ENCODE results near the gene CAT.

The CAT gene

GRCh38 chr11:34493468-34493867 lies 54.7 kb downstream of the CAT start:
- Histone ChIP-seq H3K9me2 (replicated peaks; ENCODE audit: control insufficient read depth, low read length) (no peaks in the 10 kb centered on the region), H4K20me1 (ENCODE audit: control insufficient read depth, insufficient read depth, low read depth, low read length) (no peaks in the 10 kb centered on the region), H3K36me3 (ENCODE audit: control insufficient read depth, low read length) (no peaks in the 10 kb centered on the region), H3K4me2 (ENCODE audit: low read length) (no peak overlapping the region), H3K4me1 (ENCODE audit: control insufficient read depth, low read length) (no peaks in the 10 kb centered on the region), H3K27me3 (ENCODE audit: control insufficient read depth, low read length) (peaks cover 4% of the 10 kb centered on the region; the same call in 1 of the 2 replicates), H3K9me3 (ENCODE audit: control insufficient read depth, insufficient read depth, low read length) (no peaks in the 10 kb centered on the region), H3K27ac (ENCODE audit: low read depth, low read length) (no peak overlapping the region), H3K4me3 (ENCODE audit: low read length) (no peak overlapping the region), H3K79me2 (ENCODE audit: control insufficient read depth, low read length) (no peaks in the 10 kb centered on the region), H3F3A (ENCODE audit: control insufficient read depth, insufficient read depth) (no peaks in the 10 kb centered on the region)
- no peak for TF ChIP-seq EZH2phosphoT487 (IDR thresholded peaks at IDR 0.05; ENCODE audit: borderline replicate concordance, low read length)
- TF ChIP-seq, protein P1, sequence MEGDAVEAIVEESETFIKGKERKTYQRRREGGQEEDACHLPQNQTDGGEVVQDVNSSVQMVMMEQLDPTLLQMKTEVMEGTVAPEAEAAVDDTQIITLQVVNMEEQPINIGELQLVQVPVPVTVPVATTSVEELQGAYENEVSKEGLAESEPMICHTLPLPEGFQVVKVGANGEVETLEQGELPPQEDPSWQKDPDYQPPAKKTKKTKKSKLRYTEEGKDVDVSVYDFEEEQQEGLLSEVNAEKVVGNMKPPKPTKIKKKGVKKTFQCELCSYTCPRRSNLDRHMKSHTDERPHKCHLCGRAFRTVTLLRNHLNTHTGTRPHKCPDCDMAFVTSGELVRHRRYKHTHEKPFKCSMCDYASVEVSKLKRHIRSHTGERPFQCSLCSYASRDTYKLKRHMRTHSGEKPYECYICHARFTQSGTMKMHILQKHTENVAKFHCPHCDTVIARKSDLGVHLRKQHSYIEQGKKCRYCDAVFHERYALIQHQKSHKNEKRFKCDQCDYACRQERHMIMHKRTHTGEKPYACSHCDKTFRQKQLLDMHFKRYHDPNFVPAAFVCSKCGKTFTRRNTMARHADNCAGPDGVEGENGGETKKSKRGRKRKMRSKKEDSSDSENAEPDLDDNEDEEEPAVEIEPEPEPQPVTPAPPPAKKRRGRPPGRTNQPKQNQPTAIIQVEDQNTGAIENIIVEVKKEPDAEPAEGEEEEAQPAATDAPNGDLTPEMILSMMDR (IDR thresholded peaks at IDR 0.05; ENCODE audit: low read depth, low read length, poor library complexity, severe bottlenecking): no peak

GRCh38 chr11:34493926-34494595 lies 55.3 kb downstream of the CAT start:
- no peak for TF ChIP-seq EZH2phosphoT487 (IDR thresholded peaks at IDR 0.05; ENCODE audit: borderline replicate concordance, low read length)
- TF ChIP-seq, protein P1 (IDR thresholded peaks at IDR 0.05; ENCODE audit: low read depth, low read length, poor library complexity, severe bottlenecking): no peak
- no peaks in the 10 kb centered on the region for H3K4me1 ChIP-seq (ENCODE audit: control insufficient read depth, low read length)
- no peaks in the 10 kb centered on the region for H3K79me2 ChIP-seq (ENCODE audit: control insufficient read depth, low read length)
- H3K36me3 ChIP-seq (ENCODE audit: control insufficient read depth, low read length): no peaks in the 10 kb centered on the region
- no peak overlapping the region for H3K27ac ChIP-seq (ENCODE audit: low read depth, low read length)
- no peaks in the 10 kb centered on the region for H3K9me3 ChIP-seq (ENCODE audit: control insufficient read depth, insufficient read depth, low read length)
- no peak overlapping the region for H3K4me2 ChIP-seq (ENCODE audit: low read length)
- H3K9me2 ChIP-seq (replicated peaks; ENCODE audit: control insufficient read depth, low read length): no peaks in the 10 kb centered on the region
- H3F3A ChIP-seq (ENCODE audit: control insufficient read depth, insufficient read depth): no peaks in the 10 kb centered on the region
- no peak overlapping the region for H3K4me3 ChIP-seq (ENCODE audit: low read length)
- peaks cover 4% of the 10 kb centered on the region; the same call in 1 of the 2 replicates for H3K27me3 ChIP-seq (ENCODE audit: control insufficient read depth, low read length)
- no peaks in the 10 kb centered on the region for H4K20me1 ChIP-seq (ENCODE audit: control insufficient read depth, insufficient read depth, low read depth, low read length)

GRCh38 chr11:34495239-34495723 lies 56.5 kb downstream of the CAT start:
- Histone ChIP-seq H3F3A (ENCODE audit: control insufficient read depth, insufficient read depth) (no peaks in the 10 kb centered on the region), H3K79me2 (ENCODE audit: control insufficient read depth, low read length) (no peaks in the 10 kb centered on the region), H3K9me2 (replicated peaks; ENCODE audit: control insufficient read depth, low read length) (no peaks in the 10 kb centered on the region), H3K4me2 (ENCODE audit: low read length) (no peak overlapping the region), H3K27me3 (ENCODE audit: control insufficient read depth, low read length) (peaks cover 7% of the 10 kb centered on the region; the same call in 1 of the 2 replicates), H3K4me3 (ENCODE audit: low read length) (no peak overlapping the region), H4K20me1 (ENCODE audit: control insufficient read depth, insufficient read depth, low read depth, low read length) (no peaks in the 10 kb centered on the region), H3K36me3 (ENCODE audit: control insufficient read depth, low read length) (no peaks in the 10 kb centered on the region), H3K9me3 (ENCODE audit: control insufficient read depth, insufficient read depth, low read length) (no peaks in the 10 kb centered on the region), H3K27ac (ENCODE audit: low read depth, low read length) (no peak overlapping the region), H3K4me1 (ENCODE audit: control insufficient read depth, low read length) (no peaks in the 10 kb centered on the region)
- no peak for TF ChIP-seq EZH2phosphoT487 (IDR thresholded peaks at IDR 0.05; ENCODE audit: borderline replicate concordance, low read length)
- TF ChIP-seq, protein P1 (IDR thresholded peaks at IDR 0.05; ENCODE audit: low read depth, low read length, poor library complexity, severe bottlenecking): no peak
